SK-N-SH treated with all-trans-retinoic acid at 6 μM for 48 hours (cell line): Measurements from ENCODE around the gene TBCEL.
"Not testable (repeated sequence)": the region's sequence is repeated elsewhere in the genome, so short reads cannot be mapped to it uniquely, and the experiment has no call there.

Source experiments
- ATAC-seq: fragments of 200-7000 bp; cut with Tn5 transposase; 3 replicates; pipeline ENCODE4 v1.9.1; 2020; ENCODE audit warnings: mild to moderate bottlenecking, moderate library complexity
- ARNTL ChIP-seq: fragments of 450-650 bp; formaldehyde crosslinking; IDR thresholded peaks from 2 replicates; pipeline ENCODE4 v1.5.0; 2020; ENCODE audit warnings: low read depth, mild to moderate bottlenecking, moderate library complexity, borderline replicate concordance
- BACH2 ChIP-seq: fragments of 250-450 bp; sonication (Bioruptor Pico); IDR thresholded peaks from 2 replicates; pipeline ENCODE4 v1.9.0; 2021; ENCODE audit warnings: mild to moderate bottlenecking, borderline replicate concordance
- CREB5 ChIP-seq: fragments of 250-450 bp; sonication (Bioruptor Pico); IDR thresholded peaks from 2 replicates; pipeline ENCODE4 v1.5.1; 2020; ENCODE audit warnings: low read depth, mild to moderate bottlenecking, moderate library complexity
- CSDC2 ChIP-seq: fragments of 250-450 bp; sonication (Bioruptor Pico); IDR thresholded peaks from 2 replicates; pipeline ENCODE4 v1.5.0; 2020; ENCODE audit warnings: mild to moderate bottlenecking, moderate library complexity
- CSRNP3 ChIP-seq: fragments of 250-450 bp; sonication (Bioruptor Pico); IDR thresholded peaks from 2 replicates; pipeline ENCODE4 v1.5.1; 2021; ENCODE audit warnings: mild to moderate bottlenecking, moderate library complexity
- GLIS3 ChIP-seq: fragments of 250-450 bp; sonication (Bioruptor Pico); IDR thresholded peaks from 2 replicates; pipeline ENCODE4 v1.5.0; 2020; ENCODE audit warnings: mild to moderate bottlenecking, moderate library complexity
- ISL1 ChIP-seq: fragments of 250-450 bp; sonication (Bioruptor Pico); IDR thresholded peaks from 2 replicates; pipeline ENCODE4 v2.1.2; 2022; ENCODE audit warnings: mild to moderate bottlenecking, moderate library complexity
- PATZ1 ChIP-seq: fragments of 250-450 bp; sonication (Bioruptor Pico); IDR thresholded peaks from 2 replicates; pipeline ENCODE4 v1.8.0; 2020; ENCODE audit warnings: mild to moderate bottlenecking, moderate library complexity, borderline replicate concordance
- PPARA ChIP-seq: fragments of 250-450 bp; sonication (Bioruptor Pico); IDR thresholded peaks from 2 replicates; pipeline ENCODE4 v1.5.0; 2020; ENCODE audit warnings: mild to moderate bottlenecking, borderline replicate concordance
- RARB ChIP-seq: fragments of 250-450 bp; sonication (Bioruptor Pico); IDR thresholded peaks from 2 replicates; pipeline ENCODE4 v1.8.0; 2021; ENCODE audit warnings: mild to moderate bottlenecking, moderate library complexity
- SNAI2 ChIP-seq: fragments of 250-450 bp; sonication (Bioruptor Pico); IDR thresholded peaks from 2 replicates; pipeline ENCODE4 v1.5.0; 2020; ENCODE audit warnings: mild to moderate bottlenecking, moderate library complexity
- TCF4 ChIP-seq: fragments of 250-450 bp; sonication (Bioruptor Pico); IDR thresholded peaks from 2 replicates; pipeline ENCODE4 v1.8.0; 2021; ENCODE audit warnings: mild to moderate bottlenecking, moderate library complexity, borderline replicate concordance
- TOX ChIP-seq: fragments of 250-450 bp; sonication (Bioruptor Pico); IDR thresholded peaks from 2 replicates; pipeline ENCODE4 v1.8.0; 2021; ENCODE audit warnings: mild to moderate bottlenecking, moderate library complexity, borderline replicate concordance
- TSHZ2 ChIP-seq: fragments of 250-450 bp; sonication (Bioruptor Pico); IDR thresholded peaks from 2 replicates; pipeline ENCODE4 v1.5.0; 2020; ENCODE audit warnings: mild to moderate bottlenecking, moderate library complexity
- ZC3H10 ChIP-seq: fragments of 250-450 bp; sonication (Bioruptor Pico); IDR thresholded peaks from 2 replicates; pipeline ENCODE4 v1.5.1; 2021; ENCODE audit warnings: mild to moderate bottlenecking, moderate library complexity
- ZFP3 ChIP-seq: fragments of 250-450 bp; sonication (Bioruptor Pico); IDR thresholded peaks from 2 replicates; pipeline ENCODE4 v1.5.0; 2020; ENCODE audit warnings: mild to moderate bottlenecking, moderate library complexity
- ZFP30 ChIP-seq: fragments of 450-650 bp; formaldehyde crosslinking; IDR thresholded peaks from 2 replicates; pipeline ENCODE4 v1.5.0; 2022; ENCODE audit warnings: mild to moderate bottlenecking, moderate library complexity
- ZNF565 ChIP-seq: fragments of 450-650 bp; formaldehyde crosslinking; conservative IDR thresholded peaks from 2 replicates; pipeline ENCODE4 v1.5.0; 2020; ENCODE audit warnings: low read depth, mild to moderate bottlenecking, moderate library complexity
- ZNF70 ChIP-seq: fragments of 450-650 bp; formaldehyde crosslinking; IDR thresholded peaks from 2 replicates; pipeline ENCODE4 v1.5.0; 2020; ENCODE audit warnings: mild to moderate bottlenecking, moderate library complexity
- ZNF8 ChIP-seq: fragments of 450-650 bp; formaldehyde crosslinking; IDR thresholded peaks from 2 replicates; pipeline ENCODE4 v1.5.0; 2020; ENCODE audit warnings: mild to moderate bottlenecking, moderate library complexity
- TF ChIP-seq, protein P1 (sequence below): fragments of 250-450 bp; sonication (Bioruptor Pico); IDR thresholded peaks from 2 replicates; pipeline ENCODE4 v1.8.0; 2021; ENCODE audit warnings: low read depth, mild to moderate bottlenecking, moderate library complexity, borderline replicate concordance

TBCEL gene

GRCh38 chr11:121031167-121031566 lies 7.3 kb downstream of the TBCEL start (continued):
- TF ChIP-seq CSRNP3 (CRISPR knock-in tag) = no peak
- TF ChIP-seq ZC3H10 (CRISPR knock-in tag) = no peak
- TF ChIP-seq ZFP3 = no peak
- TF ChIP-seq BACH2 (CRISPR knock-in tag) = no peak
- TF ChIP-seq ZNF70 (CRISPR knock-in tag) = no peak
- TF ChIP-seq RARB (CRISPR knock-in tag) = no peak

- not testable (repeated sequence) for ATAC-seq
Measured at GRCh38 chr11:121031648-121032047, 7.7 kb downstream of the TBCEL start.

- TF ChIP-seq ZNF8 = no peak
- no peak for TF ChIP-seq CSDC2 (CRISPR knock-in tag)
- no peak for TF ChIP-seq PPARA
- TF ChIP-seq ARNTL (CRISPR knock-in tag) = no peak
- no peak for TF ChIP-seq ZNF565 (CRISPR knock-in tag)
- no peak for TF ChIP-seq ZFP3
- ATAC-seq = no peak
Measured at GRCh38 chr11:121032546-121032945, 8.6 kb downstream of the TBCEL start.

DNA sequence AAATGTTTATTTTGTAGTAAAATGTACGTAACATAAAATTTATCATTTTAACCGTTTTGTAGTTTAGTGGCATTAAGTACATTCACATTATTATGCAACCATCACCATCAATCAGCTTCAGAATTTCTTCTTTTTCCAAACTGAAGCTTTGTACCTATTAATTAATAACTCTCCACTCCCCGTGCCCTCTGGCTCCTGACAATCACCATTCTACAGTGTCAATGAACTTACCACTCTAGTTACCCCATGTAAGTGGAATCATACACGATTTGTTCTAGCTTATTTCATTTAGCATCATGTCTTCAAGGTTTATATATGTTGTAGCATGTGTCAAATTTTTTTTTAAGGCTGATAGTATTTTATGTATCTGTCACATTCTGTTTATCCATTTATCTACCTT lies 9.7 kb downstream of the TBCEL start:
- TF ChIP-seq PPARA (no peak), ZNF70 (CRISPR knock-in tag) (no peak), ZC3H10 (CRISPR knock-in tag) (no peak), GLIS3 (no peak), RARB (CRISPR knock-in tag) (no peak), TSHZ2 (no peak), ZNF8 (no peak), ARNTL (CRISPR knock-in tag) (no peak), ZFP30 (no peak), ZFP3 (no peak), ZNF565 (CRISPR knock-in tag) (no peak)
- TF ChIP-seq, protein P1, sequence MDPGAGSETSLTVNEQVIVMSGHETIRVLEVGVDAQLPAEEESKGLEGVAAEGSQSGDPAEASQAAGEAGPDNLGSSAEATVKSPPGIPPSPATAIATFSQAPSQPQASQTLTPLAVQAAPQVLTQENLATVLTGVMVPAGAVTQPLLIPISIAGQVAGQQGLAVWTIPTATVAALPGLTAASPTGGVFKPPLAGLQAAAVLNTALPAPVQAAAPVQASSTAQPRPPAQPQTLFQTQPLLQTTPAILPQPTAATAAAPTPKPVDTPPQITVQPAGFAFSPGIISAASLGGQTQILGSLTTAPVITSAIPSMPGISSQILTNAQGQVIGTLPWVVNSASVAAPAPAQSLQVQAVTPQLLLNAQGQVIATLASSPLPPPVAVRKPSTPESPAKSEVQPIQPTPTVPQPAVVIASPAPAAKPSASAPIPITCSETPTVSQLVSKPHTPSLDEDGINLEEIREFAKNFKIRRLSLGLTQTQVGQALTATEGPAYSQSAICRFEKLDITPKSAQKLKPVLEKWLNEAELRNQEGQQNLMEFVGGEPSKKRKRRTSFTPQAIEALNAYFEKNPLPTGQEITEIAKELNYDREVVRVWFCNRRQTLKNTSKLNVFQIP (CRISPR knock-in tag) = no peak
- TF ChIP-seq, all 23 proteins: peak for 0
- no peak for ATAC-seq

- no peak for TF ChIP-seq RARB (CRISPR knock-in tag)
- no peak for ATAC-seq
Measured at GRCh38 chr11:121035169-121035755, 11.4 kb downstream of the TBCEL start.

DNA sequence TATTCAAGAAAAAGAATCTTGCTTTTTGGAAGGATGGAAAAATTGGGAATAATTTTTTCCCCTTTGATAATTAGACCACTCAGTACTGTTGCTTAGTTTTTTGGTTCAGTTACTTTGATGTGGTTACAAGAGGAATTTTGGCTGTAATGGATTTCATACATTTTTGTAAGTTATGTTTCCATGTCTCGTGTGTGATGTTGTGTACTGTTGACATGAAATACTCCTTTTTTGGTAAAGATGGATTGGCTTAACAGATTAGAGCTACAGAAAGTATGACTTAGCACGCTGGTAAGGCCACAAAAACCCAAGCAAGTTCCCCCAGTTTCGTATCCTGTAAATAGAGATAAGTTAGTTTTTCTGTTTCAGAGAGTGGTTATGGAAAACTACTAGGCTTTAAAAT lies 11.9 kb downstream of the TBCEL start:
- ATAC-seq = no peak
- TF ChIP-seq ZC3H10 (CRISPR knock-in tag) = no peak
- no peak for TF ChIP-seq CSRNP3 (CRISPR knock-in tag)
- TF ChIP-seq ZNF8 = no peak
- no peak for TF ChIP-seq TCF4
- no peak for TF ChIP-seq SNAI2
- no peak for TF ChIP-seq BACH2 (CRISPR knock-in tag)
- no peak for TF ChIP-seq CSDC2 (CRISPR knock-in tag)
- no peak for TF ChIP-seq ZFP3
- no peak for TF ChIP-seq PATZ1
- no peak for TF ChIP-seq TOX (CRISPR knock-in tag)
- no peak for TF ChIP-seq ARNTL (CRISPR knock-in tag)
- no peak for TF ChIP-seq ZFP30
- TF ChIP-seq CREB5 (CRISPR knock-in tag) = no peak
- no peak for TF ChIP-seq ISL1 (CRISPR knock-in tag)
